ENCODE data around the gene PAX8.

Gene PAX8

DNA sequence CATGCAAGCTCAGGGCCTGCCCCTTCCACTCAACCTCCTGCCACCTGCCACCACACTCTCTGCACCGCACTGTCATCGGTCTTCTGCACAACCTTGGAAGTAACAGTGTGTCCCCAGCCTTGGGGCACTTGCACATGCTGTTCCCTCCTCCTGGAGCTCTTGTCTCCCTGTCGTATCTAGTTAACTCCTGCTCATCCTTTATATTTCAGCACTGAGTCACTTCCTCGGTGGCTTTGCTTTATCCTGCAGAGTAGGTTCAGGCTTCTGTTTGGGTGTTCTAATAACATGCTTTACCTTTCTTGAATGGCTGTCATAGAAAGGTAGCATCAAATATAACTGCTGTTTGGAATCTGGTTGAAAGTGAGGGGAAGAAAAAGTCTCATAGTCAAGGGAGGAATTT lies 25.3 kb downstream of the PAX8 start:
- TF ChIP-seq ZNF837 (tag by site-specific recombination; IDR thresholded peaks at IDR 0.05) (no peak), REPIN1 (tag by site-specific recombination; IDR thresholded peaks at IDR 0.05; ENCODE audit: low read depth) (no peak), SP2 (tag by site-specific recombination; IDR thresholded peaks at IDR 0.05) (no peak), ZBTB17 (tag by site-specific recombination; IDR thresholded peaks at IDR 0.05) (no peak)
- TF ChIP-seq, protein P1, sequence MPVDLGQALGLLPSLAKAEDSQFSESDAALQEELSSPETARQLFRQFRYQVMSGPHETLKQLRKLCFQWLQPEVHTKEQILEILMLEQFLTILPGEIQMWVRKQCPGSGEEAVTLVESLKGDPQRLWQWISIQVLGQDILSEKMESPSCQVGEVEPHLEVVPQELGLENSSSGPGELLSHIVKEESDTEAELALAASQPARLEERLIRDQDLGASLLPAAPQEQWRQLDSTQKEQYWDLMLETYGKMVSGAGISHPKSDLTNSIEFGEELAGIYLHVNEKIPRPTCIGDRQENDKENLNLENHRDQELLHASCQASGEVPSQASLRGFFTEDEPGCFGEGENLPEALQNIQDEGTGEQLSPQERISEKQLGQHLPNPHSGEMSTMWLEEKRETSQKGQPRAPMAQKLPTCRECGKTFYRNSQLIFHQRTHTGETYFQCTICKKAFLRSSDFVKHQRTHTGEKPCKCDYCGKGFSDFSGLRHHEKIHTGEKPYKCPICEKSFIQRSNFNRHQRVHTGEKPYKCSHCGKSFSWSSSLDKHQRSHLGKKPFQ (tag by site-specific recombination; IDR thresholded peaks at IDR 0.05) = no peak
- Histone ChIP-seq H3K36me3 (ENCODE audit: control insufficient read depth in 2 of 2, insufficient read depth in 1 of 2, low read length in 2 of 2) (no peaks in the 10 kb centered on the region), H3K4me1 (ENCODE audit: control insufficient read depth, insufficient read depth, low read length) (no peaks in the 10 kb centered on the region), H3K27ac (ENCODE audit: extremely low read depth, low read depth, low read length) (no peak overlapping the region), H3K9me3 (ENCODE audit: control insufficient read depth, insufficient read depth, low read depth, low read length) (no peaks in the 10 kb centered on the region), H3K4me3 (ENCODE audit: low read depth, low read length) (no peak overlapping the region)
- ChIA-PET POLR2A (no interaction called here), CTCF (interaction anchor here (2.5 to 8.4 kb wide), 2 partner anchors 116 to 136 kb away, joined by 13 to 66 read pairs; no protein-coding TSS in a partner anchor)

GRCh38 chr2:113252047-113252590 lies 26.6 kb downstream of the PAX8 start:
- CTCF ChIA-PET = interaction anchor here (1.0 to 8.4 kb wide), 5 partner anchors 12 to 124 kb away, joined by 3 to 66 read pairs (median 4); no protein-coding TSS in a partner anchor
- no peak for TF ChIP-seq ZNF350 (tag by site-specific recombination; IDR thresholded peaks at IDR 0.05)
- TF ChIP-seq ZNF549 (tag by site-specific recombination; IDR thresholded peaks at IDR 0.05) = no peak
- no peak for TF ChIP-seq ZNF571 (tag by site-specific recombination; IDR thresholded peaks at IDR 0.05)
- no peak for TF ChIP-seq HOXA7 (CRISPR knock-in tag; IDR thresholded peaks at IDR 0.05; ENCODE audit: borderline replicate concordance)
- TF ChIP-seq ZSCAN16 (tag by site-specific recombination; IDR thresholded peaks at IDR 0.05) = no peak
- TF ChIP-seq ZNF561 (tag by site-specific recombination; IDR thresholded peaks at IDR 0.05; ENCODE audit: borderline replicate concordance) = no peak
- TF ChIP-seq ZNF394 (tag by site-specific recombination; IDR thresholded peaks at IDR 0.05; ENCODE audit: borderline replicate concordance) = no peak
- no peak for TF ChIP-seq WT1 (tag by site-specific recombination; IDR thresholded peaks at IDR 0.05)
- no peak for TF ChIP-seq ZNF660 (tag by site-specific recombination; IDR thresholded peaks at IDR 0.05)
- no peak for TF ChIP-seq ZNF138 (tag by site-specific recombination; IDR thresholded peaks at IDR 0.05; ENCODE audit: borderline replicate concordance)
- no peak for TF ChIP-seq INSM2 (tag by site-specific recombination; IDR thresholded peaks at IDR 0.05)
- no peak for TF ChIP-seq ZNF776 (tag by site-specific recombination; IDR thresholded peaks at IDR 0.05; ENCODE audit: borderline replicate concordance)
- TF ChIP-seq ZNF175 (tag by site-specific recombination; IDR thresholded peaks at IDR 0.05) = no peak
- H3K4me3 ChIP-seq (ENCODE audit: low read depth, low read length) = no peak overlapping the region
- no peaks in the 10 kb centered on the region for H3K9me3 ChIP-seq (ENCODE audit: control insufficient read depth, insufficient read depth, low read depth, low read length)
- H3K36me3 ChIP-seq (ENCODE audit: control insufficient read depth in 2 of 2, insufficient read depth in 1 of 2, low read length in 2 of 2) = no peaks in the 10 kb centered on the region
- H3K4me1 ChIP-seq (ENCODE audit: control insufficient read depth, insufficient read depth, low read length) = no peaks in the 10 kb centered on the region
- POLR2A ChIA-PET = no interaction called here
- no peak overlapping the region for H3K27ac ChIP-seq (ENCODE audit: extremely low read depth, low read depth, low read length)

DNA sequence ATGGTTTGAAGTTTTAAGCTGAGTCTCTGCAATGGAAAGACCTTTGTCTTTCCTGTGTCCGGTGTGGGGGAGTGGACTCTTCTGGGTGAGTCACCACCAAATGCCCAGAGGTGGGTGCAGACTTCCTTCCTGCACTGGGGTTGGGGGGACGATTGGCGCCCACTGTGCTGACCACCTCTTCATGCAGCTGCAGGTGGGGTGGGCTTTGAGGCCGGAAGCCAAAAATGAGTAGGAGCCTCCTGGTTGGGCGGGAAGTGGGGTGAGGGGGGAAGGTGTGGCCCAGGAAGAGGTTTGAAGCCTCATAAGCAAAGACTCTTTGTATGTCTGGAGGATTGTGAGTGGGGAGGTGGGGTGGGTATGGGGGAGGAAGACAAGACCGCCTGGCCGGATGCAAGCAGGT lies 27.6 kb downstream of the PAX8 start:
- POLR2A ChIA-PET = no interaction called here
- no peak overlapping the region for H3K4me3 ChIP-seq (ENCODE audit: low read depth, low read length)
- no peaks in the 10 kb centered on the region for H3K36me3 ChIP-seq (ENCODE audit: control insufficient read depth in 2 of 2, insufficient read depth in 1 of 2, low read length in 2 of 2)
- H3K4me1 ChIP-seq (ENCODE audit: control insufficient read depth, insufficient read depth, low read length) = no peaks in the 10 kb centered on the region
- TF ChIP-seq ZNF146 (tag by site-specific recombination; IDR thresholded peaks at IDR 0.05) (no peak), ZFHX2 (tag by site-specific recombination; conservative IDR thresholded peaks at IDR 0.05) (0 out of 2 replicates have a peak, but pooled peaks have one; percentile 17), EGR2 (tag by site-specific recombination; IDR thresholded peaks at IDR 0.05; ENCODE audit: low read depth) (peak; percentile 38; the same call in 1 of the 2 replicates), YY1 (tag by site-specific recombination; IDR thresholded peaks at IDR 0.05) (no peak), ZSCAN23 (tag by site-specific recombination; IDR thresholded peaks at IDR 0.05) (no peak)
- no peaks in the 10 kb centered on the region for H3K9me3 ChIP-seq (ENCODE audit: control insufficient read depth, insufficient read depth, low read depth, low read length)
- no peak overlapping the region for H3K27ac ChIP-seq (ENCODE audit: extremely low read depth, low read depth, low read length)
- CTCF ChIA-PET = interaction anchor here (0.6 to 8.4 kb wide), 10 partner anchors 11 to 139 kb away, joined by 3 to 66 read pairs (median 4); no protein-coding TSS in a partner anchor
